Nephron progenitor cell (in vitro differentiated cells): ENCODE measurements around the gene CFAP46.

Source experiments
- DNase-seq: peaks from one replicate; pipeline ENCODE4 v3.0.0; 2021
- H3K27ac Mint-ChIP-seq: 2 replicates; pipeline ENCODE4 v1.8.0; 2021; ENCODE audit warnings: mild to moderate bottlenecking, moderate library complexity, mixed read lengths
- H3K27me3 Mint-ChIP-seq: 2 replicates; pipeline ENCODE4 v1.8.0; 2021; ENCODE audit warnings: mild to moderate bottlenecking, low read depth, mixed read lengths; ENCODE audit not compliant: poor library complexity
- H3K36me3 Mint-ChIP-seq: 2 replicates; pipeline ENCODE4 v1.8.0; 2021; ENCODE audit warnings: low read depth, mixed read lengths
- H3K4me1 Mint-ChIP-seq: 2 replicates; pipeline ENCODE4 v1.8.0; 2021; ENCODE audit warnings: mixed read lengths
- H3K4me3 Mint-ChIP-seq: 2 replicates; pipeline ENCODE4 v1.8.0; 2021; ENCODE audit warnings: mild to moderate bottlenecking, moderate library complexity, mixed read lengths
- H3K9me3 Mint-ChIP-seq: 2 replicates; pipeline ENCODE4 v1.8.0; 2021; ENCODE audit warnings: mild to moderate bottlenecking, moderate library complexity, mixed read lengths
- TF ChIP-seq, protein P1 (sequence below): fragments of 200-600 bp; sonication (generic); IDR thresholded peaks from 2 replicates; pipeline ENCODE4 v1.5.0; 2021; ENCODE audit warnings: antibody characterized with exemption

The CFAP46 gene

DNA sequence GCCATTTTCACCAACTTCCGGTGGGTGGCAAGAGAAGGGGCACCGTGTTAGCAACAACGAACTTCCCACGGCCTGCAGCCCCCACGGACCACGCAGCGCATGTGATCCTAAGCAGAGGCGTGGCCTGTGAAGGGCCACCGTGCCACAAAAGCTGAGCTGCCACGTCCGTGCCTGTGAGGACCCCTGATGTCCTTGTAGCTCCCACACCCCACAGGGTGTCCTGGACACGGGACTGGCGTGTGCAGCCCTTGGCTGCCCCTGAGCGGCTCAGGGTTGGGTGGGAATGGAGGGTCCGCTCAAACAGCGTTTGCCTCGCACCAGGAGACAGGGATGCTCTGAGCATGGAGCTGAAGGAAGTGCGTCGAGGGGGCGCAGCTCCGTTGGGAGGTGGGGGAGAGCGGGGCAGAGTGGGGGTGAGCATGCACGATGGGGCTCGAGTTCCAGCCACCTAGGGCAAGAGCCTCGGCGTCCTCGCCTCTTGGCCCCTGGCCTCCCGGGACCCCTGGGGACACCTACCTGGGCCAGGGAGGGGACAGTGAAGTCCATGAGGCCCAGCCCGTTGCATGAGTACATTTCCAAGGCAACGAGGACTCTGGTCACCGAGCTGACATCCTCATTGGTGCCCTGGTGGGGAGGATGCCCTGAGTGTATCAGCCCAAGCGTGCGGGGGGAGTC lies 33.6 kb downstream of the CFAP46 start:
- TF ChIP-seq, protein P1, sequence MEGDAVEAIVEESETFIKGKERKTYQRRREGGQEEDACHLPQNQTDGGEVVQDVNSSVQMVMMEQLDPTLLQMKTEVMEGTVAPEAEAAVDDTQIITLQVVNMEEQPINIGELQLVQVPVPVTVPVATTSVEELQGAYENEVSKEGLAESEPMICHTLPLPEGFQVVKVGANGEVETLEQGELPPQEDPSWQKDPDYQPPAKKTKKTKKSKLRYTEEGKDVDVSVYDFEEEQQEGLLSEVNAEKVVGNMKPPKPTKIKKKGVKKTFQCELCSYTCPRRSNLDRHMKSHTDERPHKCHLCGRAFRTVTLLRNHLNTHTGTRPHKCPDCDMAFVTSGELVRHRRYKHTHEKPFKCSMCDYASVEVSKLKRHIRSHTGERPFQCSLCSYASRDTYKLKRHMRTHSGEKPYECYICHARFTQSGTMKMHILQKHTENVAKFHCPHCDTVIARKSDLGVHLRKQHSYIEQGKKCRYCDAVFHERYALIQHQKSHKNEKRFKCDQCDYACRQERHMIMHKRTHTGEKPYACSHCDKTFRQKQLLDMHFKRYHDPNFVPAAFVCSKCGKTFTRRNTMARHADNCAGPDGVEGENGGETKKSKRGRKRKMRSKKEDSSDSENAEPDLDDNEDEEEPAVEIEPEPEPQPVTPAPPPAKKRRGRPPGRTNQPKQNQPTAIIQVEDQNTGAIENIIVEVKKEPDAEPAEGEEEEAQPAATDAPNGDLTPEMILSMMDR = no peak
- Mint-ChIP-seq H3K27me3 (peaks cover 16% of the 10 kb centered on the region), H3K27ac (no peak overlapping the region), H3K36me3 (no peaks in the 10 kb centered on the region), H3K4me1 (peaks cover 30% of the 10 kb centered on the region), H3K9me3 (peaks cover 13% of the 10 kb centered on the region), H3K4me3 (no peak overlapping the region)
- no peak for DNase-seq

DNA sequence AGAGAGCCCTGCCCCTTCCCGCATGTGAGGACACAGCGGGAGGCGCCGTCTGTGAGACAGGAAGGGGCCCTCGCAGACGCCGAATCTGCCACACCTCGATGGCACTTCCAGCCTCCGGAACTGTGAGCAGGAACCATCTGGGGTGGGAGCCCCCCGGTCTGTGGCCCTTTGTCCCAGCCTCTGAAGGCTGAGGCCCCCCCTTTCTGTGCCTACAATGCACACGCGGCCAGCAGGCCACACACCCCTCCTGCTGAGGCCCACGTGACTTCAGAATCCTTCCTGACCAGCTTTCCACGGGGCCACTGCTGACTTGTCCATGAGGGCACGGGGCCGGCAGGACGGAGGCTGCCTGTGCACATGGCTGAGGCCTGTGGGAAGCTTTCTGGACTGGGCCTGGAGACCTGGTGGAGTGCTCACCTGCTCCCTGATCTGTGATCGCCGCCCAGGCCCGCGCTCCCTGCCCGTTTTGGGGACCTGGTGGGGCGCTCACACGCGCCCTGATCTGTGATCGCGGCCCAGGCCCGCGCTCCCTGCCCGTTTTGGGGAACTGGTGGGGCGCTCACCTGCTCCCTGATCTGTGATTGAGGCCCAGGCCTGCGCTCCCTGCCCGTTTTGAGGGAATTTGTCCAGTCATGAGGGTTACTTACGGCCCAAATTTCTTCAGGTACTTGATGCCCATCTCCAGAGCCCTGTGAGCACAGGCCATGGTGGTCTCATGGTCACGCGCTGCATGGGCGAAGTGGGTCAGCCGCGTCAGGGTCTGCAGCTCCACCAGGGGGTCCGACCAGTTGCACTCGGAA lies 34.3 kb downstream of the CFAP46 start:
- Mint-ChIP-seq H3K27me3 (peaks cover 20% of the 10 kb centered on the region), H3K4me3 (no peak overlapping the region), H3K9me3 (peaks cover 13% of the 10 kb centered on the region), H3K36me3 (no peaks in the 10 kb centered on the region), H3K27ac (no peak overlapping the region), H3K4me1 (peaks cover 25% of the 10 kb centered on the region)
- DNase-seq = no peak
- TF ChIP-seq, protein P1 = no peak

DNA sequence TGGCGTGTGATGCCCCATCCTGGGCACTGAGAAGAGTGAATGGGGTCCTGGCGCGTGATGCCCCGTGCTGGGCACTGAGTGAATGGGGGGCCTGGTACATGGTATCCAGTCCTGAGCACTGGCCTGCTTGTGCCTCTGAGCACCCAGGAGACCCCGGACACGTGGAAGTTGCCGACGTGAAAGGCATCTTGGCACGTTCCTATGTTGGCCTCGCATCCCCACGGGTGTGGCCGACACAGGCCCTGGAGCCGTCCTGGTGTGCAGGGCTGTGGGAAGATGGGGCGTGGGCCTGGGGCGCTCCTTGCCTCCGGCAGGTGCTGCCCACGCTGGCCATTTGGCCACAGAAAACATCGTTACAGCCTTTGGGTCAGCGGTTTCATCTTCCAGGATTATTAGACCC lies 35.5 kb downstream of the CFAP46 start:
- Mint-ChIP-seq H3K36me3 (no peaks in the 10 kb centered on the region), H3K27ac (no peak overlapping the region), H3K4me3 (no peak overlapping the region), H3K27me3 (peaks cover 16% of the 10 kb centered on the region), H3K4me1 (peaks cover 16% of the 10 kb centered on the region), H3K9me3 (peaks cover 21% of the 10 kb centered on the region)
- no peak for DNase-seq
- TF ChIP-seq, protein P1 = no peak

DNA sequence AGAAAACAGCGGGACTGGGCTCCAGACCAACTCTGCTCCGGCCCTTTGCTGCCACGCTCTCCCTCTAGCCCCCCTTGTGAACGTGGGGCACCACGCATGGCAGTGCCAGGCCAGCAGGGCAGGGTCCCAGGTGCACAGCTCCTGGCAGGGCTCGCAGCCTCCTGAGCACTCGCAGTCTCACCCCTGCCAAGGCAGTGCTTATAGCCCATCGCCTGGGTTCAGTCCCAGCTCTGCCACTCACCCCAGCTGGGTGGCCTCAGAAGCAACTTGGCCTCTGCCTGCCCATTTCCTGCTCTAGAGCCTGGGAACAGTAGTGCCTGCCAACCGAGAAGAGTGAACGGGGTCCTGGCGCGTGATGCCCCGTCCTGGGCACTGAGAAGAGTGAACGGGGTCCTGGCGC lies 36.3 kb downstream of the CFAP46 start:
- Mint-ChIP-seq H3K9me3 (peaks cover 28% of the 10 kb centered on the region), H3K27ac (no peak overlapping the region), H3K4me3 (no peak overlapping the region), H3K27me3 (peaks cover 17% of the 10 kb centered on the region), H3K4me1 (peaks cover 8% of the 10 kb centered on the region), H3K36me3 (no peaks in the 10 kb centered on the region)
- TF ChIP-seq, protein P1 = no peak
- no peak for DNase-seq

DNA sequence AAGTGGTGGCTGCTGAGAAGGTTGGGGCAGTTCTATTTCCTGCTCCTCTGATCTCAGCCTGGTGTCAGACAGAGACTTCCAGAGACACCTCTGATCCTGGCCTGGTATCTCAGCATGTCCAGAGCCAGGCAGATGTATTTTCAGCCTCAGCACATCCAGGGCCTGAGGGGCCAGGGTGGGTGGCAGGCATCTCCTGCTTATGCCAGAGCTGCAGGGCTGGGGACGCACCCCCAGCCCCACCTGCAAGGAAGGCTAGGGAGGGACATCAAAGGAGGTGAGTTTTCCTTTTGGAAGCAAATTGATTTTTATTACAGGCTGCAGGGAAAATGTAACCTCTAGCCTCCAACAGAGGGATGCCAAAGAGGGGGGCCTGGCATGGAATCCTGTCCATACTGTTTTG lies 36.7 kb downstream of the CFAP46 start:
- H3K4me3 Mint-ChIP-seq = no peak overlapping the region
- H3K27ac Mint-ChIP-seq = no peak overlapping the region
- peaks cover 14% of the 10 kb centered on the region for H3K27me3 Mint-ChIP-seq
- H3K36me3 Mint-ChIP-seq = no peaks in the 10 kb centered on the region
- H3K9me3 Mint-ChIP-seq = peaks cover 32% of the 10 kb centered on the region
- H3K4me1 Mint-ChIP-seq = peaks cover 4% of the 10 kb centered on the region
- no peak for DNase-seq
- TF ChIP-seq, protein P1 = no peak
